ENCODE results near the gene SLC31A1.

The SLC31A1 gene

GRCh38 chr9:113309204-113309813 lies 88.0 kb downstream of the SLC31A1 start:
- DNase-seq = peak; percentile 24

GRCh38 chr9:113310538-113310937 lies 89.2 kb downstream of the SLC31A1 start:
- DNase-seq = no peak

DNA sequence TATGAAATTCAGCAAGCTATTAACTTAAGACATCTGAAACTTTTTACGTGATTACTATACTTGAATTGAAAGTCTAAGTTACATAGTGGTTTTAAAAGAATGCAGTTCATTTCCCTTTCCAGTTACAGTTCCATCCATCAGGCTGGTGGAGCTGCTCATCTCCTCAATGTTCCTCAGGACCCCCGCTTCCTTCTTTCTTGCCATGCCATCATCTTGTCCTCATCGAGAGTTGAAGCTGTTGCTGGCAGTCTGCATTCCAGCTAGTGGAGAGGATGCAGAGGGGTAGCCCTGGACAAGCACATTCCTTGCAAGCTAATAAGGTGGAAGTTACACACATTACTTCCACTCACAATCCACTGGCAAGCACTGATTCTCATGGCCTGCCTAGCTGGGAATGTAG lies 90.6 kb downstream of the SLC31A1 start:
- DNase-seq = no peak

- no peak for DNase-seq
Measured at GRCh38 chr9:113313261-113313660, 91.9 kb downstream of the SLC31A1 start.

Data from CD4-positive, alpha-beta T cell treated with Interleukin-15 for 1 hour (primary cell).